Measurements from ENCODE around the gene PACRG.

The PACRG gene

GRCh38 chr6:163085426-163085825, 357.7 kb downstream of the PACRG start:
- no peak for DNase-seq (ENCODE audit: low read depth)

DNA sequence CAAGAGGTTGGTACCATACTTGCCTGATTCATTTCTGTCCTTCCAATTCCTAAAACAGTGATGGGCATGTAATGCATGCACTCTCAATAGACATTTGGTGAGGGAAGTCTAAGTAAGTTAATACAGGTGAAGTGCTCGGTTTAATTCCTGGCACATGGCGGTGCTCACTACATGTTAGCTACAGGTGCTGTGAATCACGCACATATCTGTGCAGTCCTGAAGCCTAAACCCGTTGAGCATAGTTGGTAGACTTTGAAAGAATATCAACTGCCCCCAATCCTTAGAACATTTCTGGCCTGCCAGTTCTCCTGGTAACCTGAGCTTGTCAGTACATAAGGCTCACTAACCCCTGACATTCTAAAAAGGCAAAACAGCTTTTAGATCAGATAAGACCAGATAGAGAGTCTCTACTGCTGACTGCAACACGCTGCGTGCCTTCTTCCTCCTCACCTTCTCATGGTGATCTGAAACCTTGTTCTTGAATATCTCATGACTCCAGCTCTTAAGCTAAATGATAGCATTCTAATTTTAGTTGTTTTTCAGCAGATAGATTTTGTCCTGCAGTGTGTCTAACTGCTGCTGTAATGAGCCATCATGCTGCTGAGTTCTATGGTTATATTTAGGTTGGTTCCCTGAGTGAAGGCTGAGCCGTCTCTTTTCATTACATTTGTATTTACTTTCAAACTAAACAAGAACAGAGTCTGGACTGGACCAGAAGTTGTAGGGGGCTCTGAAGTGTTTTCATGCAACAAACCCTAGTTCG, 358.3 kb downstream of the PACRG start:
- no peak for DNase-seq (ENCODE audit: low read depth)

GRCh38 chr6:163086624-163086920, 358.8 kb downstream of the PACRG start:
- no peak for DNase-seq (ENCODE audit: low read depth)

DNA sequence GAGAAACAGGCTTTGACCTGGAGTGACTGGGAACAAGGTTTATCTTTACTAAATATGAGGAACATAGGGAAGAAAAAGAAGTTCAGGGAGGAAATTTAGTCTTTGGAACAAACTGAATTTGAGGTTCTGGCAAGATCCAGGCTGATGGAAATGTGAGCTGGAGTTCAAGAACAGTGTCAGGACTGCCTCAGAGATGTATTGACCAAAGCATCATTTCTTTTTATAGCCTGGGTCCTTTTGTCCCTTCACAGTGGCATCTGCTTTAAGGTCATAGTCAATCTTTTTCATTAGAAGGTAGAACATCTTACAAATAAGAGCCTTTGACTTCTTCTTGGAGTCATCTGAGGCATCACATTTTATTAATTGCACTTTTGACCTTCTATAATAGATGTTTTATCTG, 360.2 kb downstream of the PACRG start:
- DNase-seq (ENCODE audit: low read depth): no peak

GRCh38 chr6:163092876-163093275, 365.1 kb downstream of the PACRG start:
- DNase-seq (ENCODE audit: low read depth): no peak

GRCh38 chr6:163094881-163095280, 367.1 kb downstream of the PACRG start:
- DNase-seq (ENCODE audit: low read depth): no peak

DNA sequence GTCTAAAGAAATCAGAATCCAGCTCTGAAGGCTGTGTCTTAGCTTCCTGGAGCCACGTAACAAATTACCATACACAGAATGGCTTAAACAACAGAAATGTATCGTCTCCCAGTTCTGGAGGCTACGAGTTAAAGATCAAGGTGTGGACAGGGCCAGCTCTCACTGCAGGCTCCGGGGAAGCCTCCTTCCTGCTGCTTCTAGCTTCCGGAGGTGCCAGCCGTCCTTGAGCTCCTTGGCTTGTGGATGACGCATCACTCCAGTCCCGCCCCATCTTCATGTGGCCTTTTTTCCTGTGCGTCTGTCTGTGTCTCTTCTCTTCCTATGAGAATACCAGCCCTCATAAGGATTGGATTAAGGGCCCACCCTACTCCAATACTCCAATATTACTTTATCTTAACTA, 367.6 kb downstream of the PACRG start:
- DNase-seq (ENCODE audit: low read depth): no peak

DNA sequence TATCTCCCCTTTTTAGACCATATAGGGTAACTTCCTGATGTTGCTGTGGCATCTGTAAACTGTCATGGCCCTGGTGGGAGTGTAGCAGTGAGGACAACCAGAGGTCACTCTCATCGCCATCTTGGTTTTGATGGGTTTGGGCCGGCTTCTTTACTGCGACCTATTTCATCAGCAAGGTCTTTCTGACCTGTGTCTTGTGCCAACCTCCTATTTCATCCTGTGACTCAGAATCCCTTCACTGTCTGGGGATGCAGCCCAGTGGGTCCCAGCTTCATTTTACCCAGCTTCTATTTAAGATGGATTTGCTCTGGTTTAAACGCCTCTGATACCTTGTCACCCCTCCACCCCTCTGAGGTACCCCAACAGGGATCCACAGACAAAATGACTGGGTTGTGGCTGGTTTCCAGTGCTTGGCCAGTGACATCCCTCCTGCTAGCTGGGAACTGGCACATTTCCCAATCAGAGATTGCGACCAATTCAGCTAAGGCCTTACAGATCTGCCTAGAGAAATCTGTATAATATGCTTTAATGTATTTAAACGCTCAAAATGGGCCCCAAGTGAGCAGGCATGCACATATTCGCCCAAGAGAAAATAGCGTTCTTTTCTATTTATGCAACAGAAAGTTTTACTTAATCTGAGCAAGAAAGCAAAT, 371.2 kb downstream of the PACRG start:
- DNase-seq (ENCODE audit: low read depth): no peak

DNA sequence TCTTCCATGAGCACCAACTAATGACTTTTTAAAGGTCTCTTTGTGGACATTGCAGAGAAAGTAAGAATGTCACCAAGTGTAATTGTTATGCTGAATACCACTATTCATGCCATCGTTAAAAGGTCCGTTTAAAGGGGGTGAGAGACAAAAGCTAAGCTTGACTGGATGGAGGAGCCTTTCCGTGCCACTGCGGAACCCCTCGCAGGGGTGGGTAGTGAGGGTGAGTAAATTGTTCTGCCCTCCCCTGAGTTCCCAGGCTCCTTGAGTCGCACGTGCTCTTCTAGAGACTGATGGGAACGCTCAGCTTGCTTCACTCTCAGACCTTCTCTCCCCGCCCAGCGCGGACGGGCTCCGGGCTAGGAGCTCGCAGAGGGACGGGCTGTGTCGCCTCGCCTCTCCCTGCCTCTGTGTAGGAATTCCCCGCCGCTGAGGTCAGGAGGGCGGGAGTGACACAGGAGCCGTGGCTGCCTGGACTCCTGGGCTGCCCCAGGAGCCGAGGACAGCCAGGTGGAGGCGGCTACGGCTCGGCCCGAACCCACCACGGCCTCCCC, 371.9 kb downstream of the PACRG start:
- DNase-seq (ENCODE audit: low read depth): no peak

DNA sequence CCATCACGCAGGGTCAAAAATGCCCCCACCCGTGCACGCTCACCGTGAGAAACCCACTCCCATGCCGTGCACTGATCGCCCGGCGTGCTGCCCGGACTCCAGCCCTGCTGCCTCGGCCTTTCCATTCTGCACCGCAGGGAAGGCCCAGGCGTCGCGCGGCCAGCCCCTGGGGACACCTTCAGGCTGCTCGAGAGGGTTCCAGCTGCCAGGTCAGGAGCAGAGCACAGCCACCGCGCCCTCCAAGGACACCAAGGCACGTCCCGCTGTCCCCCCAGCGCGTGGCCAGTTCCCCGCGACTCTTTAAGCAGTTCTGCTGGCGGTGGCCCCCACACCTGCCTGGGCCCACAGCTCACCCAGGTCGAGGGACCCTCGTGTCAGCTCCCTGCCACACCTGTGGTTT, 372.5 kb downstream of the PACRG start:
- no peak for DNase-seq (ENCODE audit: low read depth)

GRCh38 chr6:163113358-163113962, 385.7 kb downstream of the PACRG start:
- no peak for DNase-seq (ENCODE audit: low read depth)

GRCh38 chr6:163118941-163119340, 391.2 kb downstream of the PACRG start:
- no peak for DNase-seq (ENCODE audit: low read depth)

DNA sequence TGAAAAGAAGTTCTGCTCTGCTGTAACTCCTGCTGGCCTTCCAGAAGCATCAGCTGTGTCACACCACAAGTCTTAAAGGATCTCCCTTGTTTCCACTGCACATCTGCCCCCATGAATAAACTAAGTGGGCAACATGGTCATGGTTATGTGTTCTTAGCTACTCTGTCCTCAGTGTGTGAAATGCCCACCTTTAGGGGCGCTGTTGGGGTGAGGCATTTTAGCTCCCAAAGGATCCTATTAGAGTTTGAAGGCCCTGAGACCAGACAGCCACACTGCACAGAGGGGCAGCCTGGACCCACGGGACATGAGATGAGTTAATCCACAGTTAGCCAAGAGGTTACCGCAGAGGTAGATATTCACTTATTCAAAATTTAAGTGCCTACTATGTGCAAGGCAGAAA, 392.4 kb downstream of the PACRG start:
- no peak for DNase-seq (ENCODE audit: low read depth)

DNA sequence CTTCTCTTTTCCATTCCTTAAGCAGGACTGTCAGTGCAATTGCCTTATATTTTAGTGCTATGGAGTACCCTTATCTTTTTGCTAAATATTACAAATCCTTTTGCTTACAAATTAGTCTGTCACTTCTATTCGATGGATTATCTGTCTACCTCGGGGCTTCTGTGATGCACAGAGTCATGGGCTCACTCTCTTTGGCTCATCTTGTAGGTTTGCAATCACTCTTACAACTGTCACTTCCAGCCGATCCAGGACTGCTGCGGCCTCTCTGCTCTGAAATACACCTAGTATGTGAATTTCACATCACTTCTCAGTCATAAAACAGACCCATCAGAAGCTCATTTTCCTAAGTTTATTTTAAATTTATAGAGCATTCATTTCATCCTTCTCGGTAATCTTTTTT, 393.5 kb downstream of the PACRG start:
- no peak for DNase-seq (ENCODE audit: low read depth)

DNA sequence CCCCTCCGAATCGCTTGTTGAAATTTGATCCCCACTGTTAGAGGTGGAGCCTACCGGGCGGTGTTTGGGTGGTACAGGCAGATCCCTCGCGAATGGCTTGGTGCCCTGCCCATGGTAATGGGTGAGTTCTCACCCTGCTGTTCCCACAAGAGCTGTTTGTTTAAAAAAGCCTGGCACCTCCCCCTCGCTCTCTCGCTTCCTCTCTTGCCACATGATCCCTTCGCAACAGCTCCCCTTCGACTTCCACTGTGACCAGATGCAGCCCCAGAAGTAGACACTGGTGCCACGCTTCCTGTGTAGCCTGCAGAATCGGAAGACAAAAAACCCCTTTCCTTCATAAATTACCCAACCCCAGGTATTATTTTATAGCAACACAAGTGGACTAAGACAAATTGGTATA, 394.6 kb downstream of the PACRG start:
- no peak for DNase-seq (ENCODE audit: low read depth)

GRCh38 chr6:163123098-163123497, 395.3 kb downstream of the PACRG start:
- no peak for DNase-seq (ENCODE audit: low read depth)

DNA sequence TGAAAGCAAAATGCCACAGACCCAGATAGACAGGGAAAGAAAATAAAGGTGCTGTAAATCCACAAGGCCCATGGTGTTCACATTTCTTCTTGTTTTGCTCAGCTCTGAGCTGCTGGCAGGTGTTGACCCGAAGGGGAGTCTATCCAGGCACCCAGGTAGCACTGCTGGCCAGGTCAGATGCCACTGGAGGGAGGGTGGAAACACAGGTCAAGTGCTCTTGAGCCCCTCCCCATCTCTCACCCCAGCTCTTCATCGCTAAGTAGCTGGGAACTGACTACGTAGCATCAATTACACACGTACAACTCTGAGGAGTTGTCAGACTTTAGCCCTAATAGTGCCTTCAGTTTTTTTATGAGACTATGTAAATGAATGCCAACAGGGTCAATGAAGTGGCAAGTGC, 399.0 kb downstream of the PACRG start:
- DNase-seq (ENCODE audit: low read depth): no peak

DNA sequence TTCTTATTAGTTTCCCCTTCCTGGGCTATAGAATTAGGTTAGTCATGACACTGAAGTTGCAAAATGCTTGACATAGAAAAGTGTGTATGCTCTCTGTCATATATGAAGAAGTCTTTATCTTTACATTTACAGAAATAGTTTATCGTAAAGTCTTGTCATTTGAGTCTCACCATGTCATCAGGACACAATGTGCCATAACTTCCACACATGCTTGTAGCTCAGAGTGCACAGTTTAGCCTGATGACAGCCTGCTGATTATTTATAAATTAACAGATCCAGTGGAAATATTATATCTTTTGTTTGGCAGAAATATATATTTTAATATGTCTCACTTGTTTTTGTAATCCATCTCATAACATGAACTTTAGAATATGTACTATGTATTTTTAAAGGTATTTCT, 399.8 kb downstream of the PACRG start:
- no peak for DNase-seq (ENCODE audit: low read depth)

DNA sequence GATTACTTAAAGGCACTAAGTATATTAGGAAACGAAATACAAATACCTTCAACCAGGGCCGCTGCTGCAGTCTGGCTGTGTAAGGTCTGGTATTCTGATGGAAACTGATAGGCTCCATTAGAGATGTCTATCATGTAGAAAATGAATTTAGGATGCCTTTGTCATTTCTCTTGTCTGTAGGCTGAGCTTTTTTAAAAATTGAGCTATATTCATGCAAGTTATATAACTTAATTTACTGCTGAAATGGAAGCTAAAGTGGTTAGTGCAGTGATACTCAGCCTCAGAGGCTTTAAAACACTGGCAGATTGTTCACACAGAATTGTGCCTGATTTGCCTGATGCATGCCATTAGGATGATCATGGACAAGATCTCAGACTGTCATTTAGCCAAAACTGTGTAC, 400.6 kb downstream of the PACRG start:
- no peak for DNase-seq (ENCODE audit: low read depth)

- no peak for DNase-seq (ENCODE audit: low read depth)
Measured at GRCh38 chr6:163132050-163132750, 404.4 kb downstream of the PACRG start.

- no peak for DNase-seq (ENCODE audit: low read depth)
Measured at GRCh38 chr6:163133017-163133416, 405.2 kb downstream of the PACRG start.

GRCh38 chr6:163133691-163134090, 405.9 kb downstream of the PACRG start:
- no peak for DNase-seq (ENCODE audit: low read depth)
